ENCODE data around the gene MRC1.

MRC1 gene

DNA sequence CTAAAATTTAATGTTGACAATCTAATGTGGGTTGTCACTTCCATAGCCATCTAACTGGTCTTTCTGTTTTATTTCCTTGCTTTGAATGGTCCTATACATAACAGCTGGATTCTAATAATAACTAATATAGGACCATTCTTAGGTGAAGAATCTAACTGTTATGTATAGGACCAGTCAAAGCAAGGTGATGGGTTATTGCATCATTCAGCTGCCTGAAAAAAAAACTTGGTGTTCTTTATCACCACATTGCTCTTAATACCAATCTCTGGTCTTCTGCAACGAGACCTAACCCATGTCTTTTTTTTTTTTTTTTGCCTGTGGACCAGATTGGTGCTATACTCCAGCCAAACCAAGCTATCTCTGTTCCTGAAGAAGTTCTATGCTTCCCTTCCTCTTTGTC, 96.9 kb downstream of the MRC1 start:
- Histone ChIP-seq H3K9ac (ENCODE audit: low read length) (peak overlapping the region; percentile 37), H3K27me3 (replicated peaks; ENCODE audit: control insufficient read depth, insufficient read depth, low read length) (no peaks in the 10 kb centered on the region), H3K4me1 (ENCODE audit: control insufficient read depth, insufficient read depth, low read length) (peaks cover 33% of the 10 kb centered on the region), H3K36me3 (ENCODE audit: control insufficient read depth, insufficient read depth, low read length, severe bottlenecking) (no peaks in the 10 kb centered on the region), H3K4me3 (ENCODE audit: low read length) (peak overlapping the region; percentile 57), H3K9me3 (ENCODE audit: control insufficient read depth, low read length) (peaks cover 10% of the 10 kb centered on the region)
- DNase-seq (ENCODE audit: low read depth), result no peak

DNA sequence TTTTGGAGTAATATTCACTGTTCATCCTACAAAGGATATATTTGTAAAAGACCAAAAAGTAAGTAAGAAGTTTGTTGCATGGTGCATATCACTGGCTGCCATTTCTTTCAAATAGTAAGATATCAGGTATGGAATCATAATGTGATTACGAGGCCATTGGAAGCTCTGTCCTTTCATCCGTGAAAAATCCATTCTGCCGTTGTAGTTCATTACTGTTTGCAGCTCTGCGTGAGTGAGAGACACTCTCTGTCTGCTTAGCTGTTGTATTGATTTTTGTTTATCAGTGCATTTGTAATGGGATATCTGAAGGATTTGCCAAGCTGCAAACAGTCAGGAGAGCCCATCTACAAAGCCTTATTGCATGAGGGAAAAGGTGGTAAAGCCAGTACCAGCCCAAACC, 98.5 kb downstream of the MRC1 start:
- H3K9me3 ChIP-seq (ENCODE audit: control insufficient read depth, low read length), result peaks cover 5% of the 10 kb centered on the region
- no peaks in the 10 kb centered on the region for H3K36me3 ChIP-seq (ENCODE audit: control insufficient read depth, insufficient read depth, low read length, severe bottlenecking)
- no peak overlapping the region for H3K4me3 ChIP-seq (ENCODE audit: low read length)
- H3K9ac ChIP-seq (ENCODE audit: low read length), result no peak overlapping the region
- peaks cover 33% of the 10 kb centered on the region for H3K4me1 ChIP-seq (ENCODE audit: control insufficient read depth, insufficient read depth, low read length)
- H3K27me3 ChIP-seq (replicated peaks; ENCODE audit: control insufficient read depth, insufficient read depth, low read length), result no peaks in the 10 kb centered on the region
- no peak for DNase-seq (ENCODE audit: low read depth)

DNA sequence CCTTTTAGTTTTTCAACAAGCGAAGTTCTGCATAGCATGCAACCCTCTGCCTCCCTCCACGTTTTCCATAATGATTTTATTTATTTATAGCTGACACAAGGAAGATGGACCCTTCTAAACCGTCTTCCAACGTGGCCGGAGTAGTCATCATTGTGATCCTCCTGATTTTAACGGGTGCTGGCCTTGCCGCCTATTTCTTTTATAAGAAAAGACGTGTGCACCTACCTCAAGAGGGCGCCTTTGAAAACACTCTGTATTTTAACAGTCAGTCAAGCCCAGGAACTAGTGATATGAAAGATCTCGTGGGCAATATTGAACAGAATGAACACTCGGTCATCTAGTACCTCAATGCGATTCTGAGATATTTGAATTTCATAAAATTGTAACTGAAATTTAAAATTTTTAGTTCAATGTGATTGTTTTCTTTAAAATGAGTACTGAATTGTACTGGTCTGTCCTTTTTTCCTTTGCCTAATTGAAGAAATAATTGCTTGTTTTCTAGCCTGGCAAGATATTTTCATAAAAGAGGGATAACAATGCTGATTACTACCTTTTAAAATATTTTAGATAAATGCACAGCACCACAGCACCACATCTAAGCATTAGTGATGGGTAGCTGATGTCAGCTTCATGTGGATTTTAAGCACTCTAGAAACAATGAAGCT, 101.1 kb downstream of the MRC1 start:
- H3K36me3 ChIP-seq (ENCODE audit: control insufficient read depth, insufficient read depth, low read length, severe bottlenecking), result no peaks in the 10 kb centered on the region
- DNase-seq (ENCODE audit: low read depth), result peak; percentile 85
- H3K9me3 ChIP-seq (ENCODE audit: control insufficient read depth, low read length), result no peaks in the 10 kb centered on the region
- H3K27me3 ChIP-seq (replicated peaks; ENCODE audit: control insufficient read depth, insufficient read depth, low read length), result no peaks in the 10 kb centered on the region
- no peak overlapping the region for H3K4me3 ChIP-seq (ENCODE audit: low read length)
- peaks cover 27% of the 10 kb centered on the region for H3K4me1 ChIP-seq (ENCODE audit: control insufficient read depth, insufficient read depth, low read length)
- peak overlapping the region; percentile 39 for H3K9ac ChIP-seq (ENCODE audit: low read length)

DNA sequence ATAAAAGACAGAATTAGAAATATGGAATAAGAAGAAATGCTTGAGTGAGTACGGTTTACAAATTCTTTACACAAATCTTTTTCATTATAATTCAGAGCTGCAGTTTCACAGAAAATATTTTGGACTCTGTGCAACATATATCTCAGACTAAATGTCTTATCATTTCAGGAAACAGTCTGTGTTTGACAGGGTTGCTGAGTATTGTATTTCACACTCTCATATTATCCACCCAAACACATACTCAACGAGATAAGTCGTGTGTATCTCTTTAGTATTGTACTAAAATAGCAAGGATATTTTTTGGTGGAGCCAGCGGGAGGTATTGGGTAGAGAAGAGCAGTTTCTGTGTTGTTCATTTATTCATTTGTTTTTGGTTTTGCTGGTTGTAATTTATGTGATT, 103.6 kb downstream of the MRC1 start:
- no peak overlapping the region for H3K4me3 ChIP-seq (ENCODE audit: low read length)
- peaks cover 19% of the 10 kb centered on the region for H3K4me1 ChIP-seq (ENCODE audit: control insufficient read depth, insufficient read depth, low read length)
- H3K27me3 ChIP-seq (replicated peaks; ENCODE audit: control insufficient read depth, insufficient read depth, low read length), result no peaks in the 10 kb centered on the region
- no peak overlapping the region for H3K9ac ChIP-seq (ENCODE audit: low read length)
- DNase-seq (ENCODE audit: low read depth), result no peak
- no peaks in the 10 kb centered on the region for H3K36me3 ChIP-seq (ENCODE audit: control insufficient read depth, insufficient read depth, low read length, severe bottlenecking)
- H3K9me3 ChIP-seq (ENCODE audit: control insufficient read depth, low read length), result no peaks in the 10 kb centered on the region

DNA sequence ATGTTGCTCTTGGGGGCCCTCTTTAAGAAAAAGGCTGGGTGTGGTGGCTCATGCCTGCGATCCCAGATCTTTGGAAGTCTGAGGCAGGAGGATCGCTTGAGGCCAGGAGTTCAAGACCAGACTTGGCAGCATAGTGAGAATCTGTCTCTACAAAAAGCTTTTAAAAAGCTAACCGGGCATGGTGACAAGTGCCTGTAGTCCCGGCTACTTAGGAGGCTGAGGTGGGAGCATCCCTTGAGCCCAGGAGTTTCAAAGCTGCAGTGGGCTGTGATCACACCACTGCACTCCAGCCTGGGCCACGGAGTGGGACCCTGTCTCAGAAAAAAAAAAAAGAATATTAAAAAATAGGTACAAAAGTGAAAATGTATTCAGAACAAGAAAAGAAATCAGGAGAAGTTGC, 104.5 kb downstream of the MRC1 start:
- no peaks in the 10 kb centered on the region for H3K27me3 ChIP-seq (replicated peaks; ENCODE audit: control insufficient read depth, insufficient read depth, low read length)
- H3K9ac ChIP-seq (ENCODE audit: low read length), result no peak overlapping the region
- H3K9me3 ChIP-seq (ENCODE audit: control insufficient read depth, low read length), result no peaks in the 10 kb centered on the region
- H3K36me3 ChIP-seq (ENCODE audit: control insufficient read depth, insufficient read depth, low read length, severe bottlenecking), result no peaks in the 10 kb centered on the region
- DNase-seq (ENCODE audit: low read depth), result no peak
- H3K4me1 ChIP-seq (ENCODE audit: control insufficient read depth, insufficient read depth, low read length), result peaks cover 19% of the 10 kb centered on the region
- H3K4me3 ChIP-seq (ENCODE audit: low read length), result no peak overlapping the region

DNA sequence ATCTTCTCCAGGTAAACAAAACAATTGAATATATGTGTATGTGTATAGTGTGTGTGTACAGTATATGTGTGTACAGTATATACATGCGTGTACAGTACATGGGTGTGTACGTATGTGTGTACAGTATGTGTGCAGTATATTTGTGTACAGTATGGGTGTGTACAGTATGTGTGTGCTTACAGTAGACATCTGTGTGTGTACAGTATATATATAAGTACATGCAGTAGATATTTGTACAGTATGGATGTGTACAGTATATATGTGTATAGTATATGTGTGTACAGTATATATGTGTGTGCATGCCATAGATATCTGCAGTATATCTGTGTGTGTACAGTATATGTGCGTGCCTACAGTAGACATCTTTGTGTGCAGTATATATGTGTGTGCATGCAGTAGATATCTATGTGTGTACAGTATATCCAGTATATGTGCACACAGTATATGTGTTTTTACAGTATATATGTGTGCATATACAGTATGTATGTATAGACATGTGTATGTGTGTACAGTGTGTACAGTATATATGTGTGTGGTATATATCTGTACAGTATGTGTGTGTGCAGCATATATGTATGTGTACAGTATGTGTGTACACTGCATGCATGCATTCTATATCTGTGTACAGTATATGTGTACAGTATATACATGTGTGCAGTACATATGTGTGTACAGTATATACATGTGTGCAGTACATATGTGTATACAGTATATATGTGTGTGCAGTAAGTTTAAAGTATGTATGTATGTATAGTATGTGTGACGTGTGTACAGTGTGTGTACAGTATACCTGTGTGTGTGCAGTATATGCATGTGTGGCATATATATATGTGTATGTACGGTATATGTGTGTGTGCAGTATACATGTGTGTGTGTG, 105.3 kb downstream of the MRC1 start:
- no peak overlapping the region for H3K4me3 ChIP-seq (ENCODE audit: low read length)

DNA sequence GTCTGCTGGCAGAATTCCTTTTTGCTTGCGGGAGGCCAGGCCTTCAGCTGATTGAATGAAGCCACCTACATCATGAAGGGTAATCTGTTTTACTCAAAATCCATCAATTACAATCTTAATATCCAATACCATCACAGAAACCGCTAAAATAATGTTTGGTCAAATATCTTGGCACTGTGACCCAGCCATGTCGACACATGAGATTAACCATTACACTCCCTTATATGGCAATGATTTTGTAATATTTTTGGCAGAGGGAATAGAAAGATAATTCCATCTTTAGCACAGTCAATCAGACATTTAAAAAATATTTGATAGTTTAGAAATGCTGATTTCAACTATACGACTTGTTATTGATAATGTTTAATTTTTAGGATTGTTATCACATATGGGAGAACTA, 106.0 kb downstream of the MRC1 start:
- no peak overlapping the region for H3K4me3 ChIP-seq (ENCODE audit: low read length)
- peaks cover 19% of the 10 kb centered on the region for H3K4me1 ChIP-seq (ENCODE audit: control insufficient read depth, insufficient read depth, low read length)
- no peaks in the 10 kb centered on the region for H3K27me3 ChIP-seq (replicated peaks; ENCODE audit: control insufficient read depth, insufficient read depth, low read length)
- no peaks in the 10 kb centered on the region for H3K36me3 ChIP-seq (ENCODE audit: control insufficient read depth, insufficient read depth, low read length, severe bottlenecking)
- DNase-seq (ENCODE audit: low read depth), result peak; percentile 13
- no peak overlapping the region for H3K9ac ChIP-seq (ENCODE audit: low read length)
- no peaks in the 10 kb centered on the region for H3K9me3 ChIP-seq (ENCODE audit: control insufficient read depth, low read length)

More for the DNA sequence above, 105.3 kb downstream of the MRC1 start:
- DNase-seq (ENCODE audit: low read depth), result no peak
- H3K9ac ChIP-seq (ENCODE audit: low read length), result no peak overlapping the region
- no peaks in the 10 kb centered on the region for H3K36me3 ChIP-seq (ENCODE audit: control insufficient read depth, insufficient read depth, low read length, severe bottlenecking)
- H3K4me1 ChIP-seq (ENCODE audit: control insufficient read depth, insufficient read depth, low read length), result peaks cover 19% of the 10 kb centered on the region
- H3K27me3 ChIP-seq (replicated peaks; ENCODE audit: control insufficient read depth, insufficient read depth, low read length), result no peaks in the 10 kb centered on the region
- H3K9me3 ChIP-seq (ENCODE audit: control insufficient read depth, low read length), result no peaks in the 10 kb centered on the region

DNA sequence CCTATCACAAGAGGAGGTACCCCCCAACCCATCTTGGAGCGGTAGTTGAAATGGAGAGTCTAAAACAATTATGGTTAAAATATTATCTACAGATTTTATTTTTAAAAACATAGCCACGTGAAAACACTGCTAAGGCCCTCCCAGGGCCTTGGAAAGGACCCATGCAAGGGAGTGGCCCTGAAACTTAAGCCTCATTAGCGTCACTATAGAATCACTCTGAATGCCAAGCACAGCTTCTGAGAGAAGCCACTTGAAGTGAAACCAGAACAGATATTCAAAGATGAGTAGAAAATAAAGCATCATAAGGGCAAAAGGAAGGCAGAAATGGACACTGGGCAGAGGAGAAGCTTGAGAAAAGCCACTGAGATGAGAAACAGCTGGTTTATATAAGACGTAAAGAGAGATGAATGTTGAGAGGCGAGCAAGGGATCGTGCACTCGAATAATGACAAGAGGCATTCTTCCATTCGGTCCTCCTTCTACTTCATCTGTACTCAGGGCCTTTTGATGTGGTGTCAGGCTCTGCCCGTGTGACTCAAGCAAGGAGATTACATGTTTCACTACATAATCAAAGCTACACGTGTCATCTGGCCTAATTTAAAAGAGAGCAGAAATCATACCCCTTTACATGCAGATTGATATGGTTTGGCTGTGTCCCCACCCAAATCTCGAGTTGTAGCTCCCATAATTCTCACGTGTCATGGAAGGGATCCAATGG, 109.2 kb downstream of the MRC1 start:
- Histone ChIP-seq H3K9ac (ENCODE audit: low read length) (no peak overlapping the region), H3K27me3 (replicated peaks; ENCODE audit: control insufficient read depth, insufficient read depth, low read length) (no peaks in the 10 kb centered on the region), H3K4me3 (ENCODE audit: low read length) (no peak overlapping the region), H3K36me3 (ENCODE audit: control insufficient read depth, insufficient read depth, low read length, severe bottlenecking) (no peaks in the 10 kb centered on the region), H3K4me1 (ENCODE audit: control insufficient read depth, insufficient read depth, low read length) (peaks cover 12% of the 10 kb centered on the region), H3K9me3 (ENCODE audit: control insufficient read depth, low read length) (no peaks in the 10 kb centered on the region)
- DNase-seq (ENCODE audit: low read depth), result no peak

DNA sequence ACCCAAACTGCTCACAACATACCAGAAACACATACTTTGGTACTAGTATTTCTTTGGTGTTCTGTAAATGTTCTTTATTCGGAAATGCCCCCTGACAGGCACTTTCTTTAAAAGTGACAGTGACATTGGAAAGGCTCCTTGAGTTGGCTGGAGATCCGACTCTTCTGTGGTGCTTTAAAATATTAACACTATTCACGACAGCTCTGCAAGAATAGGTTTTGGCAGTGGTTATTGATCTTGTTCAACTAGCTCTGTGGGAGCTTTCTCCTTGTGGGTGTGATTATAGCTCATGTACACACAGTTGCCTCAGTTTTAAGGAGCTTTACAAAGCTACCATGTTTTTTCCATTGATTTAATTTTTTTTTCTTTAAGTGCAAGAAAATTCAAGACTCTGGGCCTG, 112.2 kb downstream of the MRC1 start:
- no peak overlapping the region for H3K4me3 ChIP-seq (ENCODE audit: low read length)
- no peaks in the 10 kb centered on the region for H3K36me3 ChIP-seq (ENCODE audit: control insufficient read depth, insufficient read depth, low read length, severe bottlenecking)
- no peaks in the 10 kb centered on the region for H3K27me3 ChIP-seq (replicated peaks; ENCODE audit: control insufficient read depth, insufficient read depth, low read length)
- no peak overlapping the region for H3K9ac ChIP-seq (ENCODE audit: low read length)
- H3K9me3 ChIP-seq (ENCODE audit: control insufficient read depth, low read length), result no peaks in the 10 kb centered on the region
- peaks cover 17% of the 10 kb centered on the region for H3K4me1 ChIP-seq (ENCODE audit: control insufficient read depth, insufficient read depth, low read length)
- DNase-seq (ENCODE audit: low read depth), result no peak

DNA sequence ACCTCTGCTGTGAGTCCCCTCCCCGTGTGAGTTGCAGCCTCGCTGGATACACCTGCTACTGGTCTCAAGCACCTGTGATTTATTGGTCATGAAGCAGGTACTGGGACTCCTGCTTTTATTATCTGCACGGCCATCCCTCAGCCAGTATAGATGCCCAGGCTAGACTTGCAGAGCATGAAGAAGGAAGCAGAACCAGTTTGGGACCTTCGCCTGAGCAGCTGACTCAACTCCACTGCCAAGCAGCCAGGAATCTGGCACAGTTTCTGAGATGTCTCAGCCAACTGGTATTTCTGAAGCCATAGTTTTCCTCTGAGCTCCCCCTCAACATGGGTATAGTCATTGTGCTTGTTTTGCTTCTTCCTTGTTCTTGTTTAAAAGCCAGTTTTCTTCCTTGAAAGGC, 114.6 kb downstream of the MRC1 start:
- DNase-seq (ENCODE audit: low read depth), result peak; percentile 81
- Histone ChIP-seq H3K27me3 (replicated peaks; ENCODE audit: control insufficient read depth, insufficient read depth, low read length) (no peaks in the 10 kb centered on the region), H3K36me3 (ENCODE audit: control insufficient read depth, insufficient read depth, low read length, severe bottlenecking) (no peaks in the 10 kb centered on the region), H3K9ac (ENCODE audit: low read length) (peak overlapping the region; percentile 16), H3K4me3 (ENCODE audit: low read length) (no peak overlapping the region), H3K4me1 (ENCODE audit: control insufficient read depth, insufficient read depth, low read length) (peaks cover 17% of the 10 kb centered on the region), H3K9me3 (ENCODE audit: control insufficient read depth, low read length) (no peaks in the 10 kb centered on the region)

DNA sequence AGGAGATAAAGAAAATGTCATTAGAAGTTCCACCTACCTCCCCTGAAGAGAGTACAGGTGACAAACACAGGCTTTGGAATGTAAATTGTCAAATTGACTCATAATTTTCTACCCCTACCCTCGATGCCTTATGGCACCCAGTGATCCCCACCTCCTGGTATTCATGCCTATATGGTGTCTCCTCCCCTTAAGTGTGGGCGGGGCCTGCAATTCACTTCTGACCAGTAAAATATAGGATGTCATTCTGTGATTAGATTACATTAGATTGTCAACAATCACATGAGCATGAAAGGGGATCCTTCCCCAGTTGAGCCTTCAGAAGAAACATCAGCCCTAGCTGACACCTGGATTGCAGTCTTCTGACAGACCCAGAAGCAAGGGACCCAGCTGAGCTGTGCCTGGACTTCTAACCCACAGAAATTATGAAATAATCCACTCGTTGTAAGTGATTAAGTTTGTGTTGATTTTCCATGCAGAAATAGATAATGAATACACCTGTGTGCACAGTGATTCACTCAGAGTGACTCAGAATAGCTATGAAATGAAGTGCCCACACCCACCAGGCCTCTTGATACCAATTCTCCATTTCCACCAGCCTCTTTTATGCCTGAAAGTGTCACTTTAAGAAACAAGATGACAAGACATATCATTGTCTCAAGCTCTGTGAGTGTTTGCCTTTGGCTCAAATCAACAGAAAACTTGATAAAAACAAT, 134.0 kb downstream of the MRC1 start:
- no peak for DNase-seq (ENCODE audit: low read depth)
- no peak overlapping the region for H3K9ac ChIP-seq (ENCODE audit: low read length)
- H3K4me3 ChIP-seq (ENCODE audit: low read length), result no peak overlapping the region
- no peaks in the 10 kb centered on the region for H3K4me1 ChIP-seq (ENCODE audit: control insufficient read depth, insufficient read depth, low read length)
- peaks cover 4% of the 10 kb centered on the region for H3K27me3 ChIP-seq (replicated peaks; ENCODE audit: control insufficient read depth, insufficient read depth, low read length)
- no peaks in the 10 kb centered on the region for H3K36me3 ChIP-seq (ENCODE audit: control insufficient read depth, insufficient read depth, low read length, severe bottlenecking)
- H3K9me3 ChIP-seq (ENCODE audit: control insufficient read depth, low read length), result peaks cover 11% of the 10 kb centered on the region
